Inflammatory macrophage treated with lipopolysaccharide for 1 hour (primary cell): ENCODE measurements around the gene PARP8.
"Not testable (repeated sequence)": the region's sequence is repeated elsewhere in the genome, so short reads cannot be mapped to it uniquely, and the experiment has no call there.

Source experiments
- DNase-seq, 2 donors: peaks; one replicate each; pipeline ENCODE4 v3.0.0-alpha.2; 2020 to 2022

PARP8 gene

DNA sequence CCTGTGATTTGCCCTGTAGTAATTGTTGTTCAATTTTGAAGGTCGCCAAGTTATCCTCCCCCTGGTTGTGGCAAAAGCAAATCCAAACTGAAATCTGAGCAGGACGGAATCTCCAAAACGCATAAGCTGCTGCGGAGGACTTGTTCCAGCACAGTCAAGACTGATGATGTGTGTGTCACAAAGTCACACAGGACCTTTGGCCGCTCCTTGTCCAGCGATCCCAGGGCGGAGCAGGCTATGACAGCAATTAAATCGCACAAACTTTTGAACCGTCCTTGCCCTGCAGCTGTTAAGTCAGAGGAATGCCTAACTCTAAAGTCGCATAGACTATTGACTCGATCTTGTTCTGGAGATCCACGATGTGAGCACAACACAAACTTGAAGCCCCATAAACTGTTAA, 128.4 kb downstream of the PARP8 start:
- DNase-seq: no peak

DNA sequence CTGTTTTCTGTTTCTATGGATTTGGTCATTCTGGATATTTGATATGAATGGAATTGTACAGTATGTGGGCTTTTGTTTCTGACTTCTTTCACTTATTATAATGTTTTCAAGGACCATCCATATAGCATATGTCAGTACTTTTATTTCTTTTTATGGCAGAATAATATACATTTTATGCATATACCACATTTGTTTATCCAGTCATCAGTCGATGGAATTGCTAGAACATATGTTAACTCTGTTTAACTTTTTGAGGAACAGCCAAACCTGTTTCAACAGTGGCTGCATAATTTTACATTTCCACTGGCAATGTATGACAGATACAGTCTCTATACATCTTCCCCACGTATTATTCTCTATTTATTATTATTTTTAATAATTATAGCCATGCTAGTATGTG, 131.6 kb downstream of the PARP8 start:
- DNase-seq: no peak

DNA sequence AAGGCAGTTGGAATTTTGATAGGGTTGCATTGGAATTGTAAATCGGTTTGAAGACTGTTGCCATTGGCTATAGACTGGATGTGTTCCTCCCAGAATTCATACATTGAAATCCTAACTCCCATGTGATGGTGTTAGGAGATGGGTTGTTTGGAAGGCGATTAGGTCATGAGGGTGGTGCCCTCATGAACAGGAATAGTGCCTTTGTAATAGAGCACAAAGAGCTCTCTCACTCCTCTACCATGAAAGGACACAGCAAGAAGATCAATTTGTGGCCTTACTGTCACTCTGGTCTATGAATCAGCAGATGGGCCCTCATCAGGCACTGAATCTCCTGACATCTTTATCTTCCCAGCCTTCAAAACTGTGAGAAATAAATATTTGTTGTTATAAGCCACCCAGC, 133.2 kb downstream of the PARP8 start:
- DNase-seq: no peak

DNA sequence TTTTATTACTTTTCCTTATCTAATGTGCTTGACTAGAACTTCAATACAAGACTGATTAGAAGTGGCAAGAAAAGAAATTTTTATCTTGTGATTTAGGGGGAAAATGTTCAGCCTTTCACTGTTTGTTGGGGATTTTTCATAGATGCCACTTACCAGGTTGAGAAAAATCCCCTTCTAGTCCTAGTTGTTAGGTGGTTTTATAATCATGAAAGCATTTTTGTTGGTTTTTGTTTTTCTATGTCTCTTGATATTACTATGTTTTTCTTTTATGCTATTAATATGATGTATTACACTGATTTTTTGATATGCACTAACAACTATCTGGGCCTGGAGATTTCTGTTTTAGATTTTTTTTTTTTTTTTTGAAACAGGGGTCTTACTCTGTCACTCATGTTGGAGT, 134.0 kb downstream of the PARP8 start:
- no peak for DNase-seq

DNA sequence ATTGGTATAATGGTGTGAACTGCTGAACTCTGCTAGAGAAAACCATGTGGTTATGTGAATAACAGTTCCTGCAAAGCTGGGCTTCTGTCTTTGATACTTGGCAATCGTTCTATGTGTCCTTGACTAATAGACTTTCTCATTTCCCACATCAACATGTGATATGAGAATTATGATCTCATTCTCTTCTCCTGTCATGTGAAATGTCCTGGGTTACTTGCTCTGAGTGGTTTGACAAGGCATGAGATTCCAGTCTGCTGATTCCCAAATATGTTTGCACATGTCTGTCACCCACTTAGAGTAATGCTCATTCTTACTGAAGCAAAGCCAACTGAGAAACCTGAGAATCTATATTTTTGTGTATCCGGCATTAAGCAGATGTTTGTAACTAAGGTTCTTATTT, 141.2 kb downstream of the PARP8 start:
- peak; percentile 11 to 80 for DNase-seq

DNA sequence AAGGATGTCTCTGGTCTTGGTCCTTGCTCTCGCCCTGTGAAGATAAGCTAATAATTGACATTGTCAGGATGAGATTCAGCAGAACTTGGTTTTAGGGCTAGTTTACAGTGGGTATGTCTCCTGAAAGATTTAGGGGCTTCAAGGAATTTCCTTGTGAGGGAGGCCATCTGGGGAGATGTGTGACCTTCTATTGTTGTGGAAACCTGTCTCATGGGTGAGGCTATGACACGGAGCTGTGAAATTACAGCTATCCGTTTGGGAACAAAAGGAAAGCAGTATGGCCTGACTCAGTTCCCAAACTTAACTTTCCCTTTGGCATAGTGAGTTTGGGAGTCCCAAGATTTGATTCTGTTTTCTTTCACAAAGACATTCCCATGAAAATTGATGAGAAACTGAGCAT, 142.0 kb downstream of the PARP8 start:
- DNase-seq: no peak

DNA sequence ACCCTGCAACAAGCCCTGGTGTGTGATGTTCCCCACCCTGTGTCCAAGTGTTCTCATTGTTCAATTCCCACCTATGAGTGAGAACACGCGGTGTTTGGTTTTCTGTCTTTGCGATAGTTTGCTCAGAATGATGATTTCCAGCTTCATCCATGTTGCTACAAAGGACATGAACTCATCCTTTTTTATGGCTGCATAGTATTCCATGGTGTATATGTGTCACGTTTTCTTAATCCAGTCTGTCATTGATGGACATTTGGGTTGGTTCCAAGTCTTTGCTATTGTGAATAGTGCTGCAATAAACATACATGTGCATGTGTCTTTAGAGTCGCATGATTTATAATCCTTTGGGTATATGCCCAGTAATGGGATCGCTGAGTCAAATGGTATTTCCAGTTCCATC, 145.3 kb downstream of the PARP8 start:
- not testable (repeated sequence) for DNase-seq

DNA sequence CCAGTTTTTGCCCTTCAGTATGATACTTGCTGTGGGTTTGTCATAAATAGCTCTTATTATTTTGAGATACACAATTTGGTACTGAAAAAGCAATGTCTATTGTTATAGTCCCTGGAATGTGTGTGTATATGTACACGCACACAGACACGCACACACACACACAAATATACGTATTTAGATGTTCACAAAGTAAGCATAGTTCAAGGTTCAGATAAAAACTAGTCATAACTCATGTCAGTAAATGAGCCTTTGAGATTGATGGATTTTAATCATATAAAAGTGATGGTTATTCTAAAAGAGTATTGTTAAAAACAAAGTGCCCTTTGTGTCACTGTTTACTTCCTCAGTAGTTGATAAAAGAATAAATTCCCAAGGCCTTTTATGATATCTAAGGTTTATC, 147.3 kb downstream of the PARP8 start:
- no peak for DNase-seq

DNA sequence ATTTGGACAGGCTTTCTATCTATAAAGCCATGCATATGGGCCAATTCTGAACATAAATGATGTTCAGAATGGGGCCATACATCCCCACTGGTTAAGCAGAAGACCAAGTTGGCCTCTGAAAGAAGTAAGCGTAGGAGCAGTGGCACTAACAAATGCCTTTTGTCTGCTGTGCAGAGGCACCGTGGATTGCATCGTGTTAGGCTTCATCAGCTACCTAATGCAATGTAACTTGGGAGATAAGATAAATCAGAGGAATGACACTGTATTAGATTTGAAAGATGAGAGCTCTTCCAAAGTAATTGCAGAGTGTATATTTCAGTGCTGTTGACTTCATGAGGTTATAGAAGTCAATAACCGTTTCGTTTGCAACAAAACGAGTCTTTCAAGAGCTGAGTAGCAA, 148.1 kb downstream of the PARP8 start:
- no peak for DNase-seq

DNA sequence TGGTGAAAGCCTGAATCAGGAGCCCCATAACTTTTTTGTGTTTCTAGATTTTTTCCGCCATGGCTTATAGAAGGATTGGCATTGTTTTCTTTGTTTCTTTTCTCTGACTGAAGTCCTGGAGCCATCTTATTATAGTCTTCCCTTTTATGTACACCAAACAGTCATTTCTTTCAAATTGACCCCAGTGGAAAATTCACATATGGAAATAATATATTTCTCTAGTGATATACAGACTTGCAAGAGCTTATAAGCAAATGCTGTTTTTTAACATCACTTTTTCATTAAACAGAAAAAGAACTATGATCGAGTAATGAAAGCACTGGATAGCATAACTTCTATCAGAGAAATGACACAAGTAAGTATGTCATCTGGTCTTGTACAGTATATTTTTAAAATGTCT, 155.6 kb downstream of the PARP8 start:
- DNase-seq: no peak

DNA sequence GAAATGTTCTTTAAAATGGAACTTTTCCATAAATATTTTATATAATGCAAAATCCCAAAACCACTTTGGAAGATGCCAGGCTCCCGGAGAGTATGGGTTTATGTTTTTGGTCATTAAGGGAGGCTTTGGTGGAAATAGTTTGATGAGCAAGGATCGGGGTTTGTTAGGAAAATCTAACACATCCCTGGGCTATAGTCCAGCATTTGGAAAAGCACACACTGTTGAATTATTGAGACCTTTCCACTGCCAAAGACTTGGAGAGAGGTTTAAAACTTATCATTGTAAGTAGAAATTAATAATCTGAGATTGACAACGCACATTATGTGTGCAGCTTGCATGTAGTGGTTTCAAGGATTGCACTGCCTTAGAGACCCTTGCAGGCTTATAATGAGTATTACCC, 156.3 kb downstream of the PARP8 start:
- DNase-seq: no peak

DNA sequence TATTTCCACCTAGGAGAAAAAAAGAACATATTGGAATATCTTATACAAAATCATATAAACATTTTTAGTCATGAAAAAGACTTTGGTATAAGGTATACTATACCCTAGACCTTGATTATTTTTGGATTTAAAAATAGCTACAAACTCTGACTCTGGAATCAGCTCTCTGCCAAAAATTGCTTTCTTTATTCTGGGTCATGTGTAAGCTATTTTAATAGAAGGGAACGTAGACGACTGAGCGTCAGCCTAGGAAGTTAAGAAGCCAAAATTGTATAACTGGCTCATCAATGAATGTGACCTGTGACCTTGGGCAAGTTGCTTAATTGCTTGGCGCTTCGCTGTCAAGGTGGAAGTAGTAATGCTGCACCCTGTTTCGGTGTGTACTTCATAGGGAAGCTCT, 157.1 kb downstream of the PARP8 start:
- no peak for DNase-seq

DNA sequence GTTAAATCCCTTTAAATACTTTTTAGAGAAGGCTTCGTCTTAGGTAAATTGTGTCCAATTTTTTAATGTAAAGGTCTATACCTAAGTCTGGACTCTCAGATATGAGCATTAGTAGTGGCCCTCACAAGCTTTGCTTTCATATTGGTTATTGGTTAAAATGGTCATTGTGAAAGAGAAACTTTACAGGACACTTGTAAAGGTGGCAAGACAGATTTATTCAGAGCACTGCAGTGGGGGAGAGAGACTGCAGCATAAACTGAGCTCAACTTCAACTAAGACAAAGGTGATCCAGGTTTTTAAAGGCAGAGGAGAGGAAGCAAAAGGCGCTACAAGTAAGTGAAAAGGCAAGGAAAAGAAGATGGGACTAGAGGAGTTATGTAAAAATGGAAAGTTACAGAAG, 157.7 kb downstream of the PARP8 start:
- DNase-seq: no peak

DNA sequence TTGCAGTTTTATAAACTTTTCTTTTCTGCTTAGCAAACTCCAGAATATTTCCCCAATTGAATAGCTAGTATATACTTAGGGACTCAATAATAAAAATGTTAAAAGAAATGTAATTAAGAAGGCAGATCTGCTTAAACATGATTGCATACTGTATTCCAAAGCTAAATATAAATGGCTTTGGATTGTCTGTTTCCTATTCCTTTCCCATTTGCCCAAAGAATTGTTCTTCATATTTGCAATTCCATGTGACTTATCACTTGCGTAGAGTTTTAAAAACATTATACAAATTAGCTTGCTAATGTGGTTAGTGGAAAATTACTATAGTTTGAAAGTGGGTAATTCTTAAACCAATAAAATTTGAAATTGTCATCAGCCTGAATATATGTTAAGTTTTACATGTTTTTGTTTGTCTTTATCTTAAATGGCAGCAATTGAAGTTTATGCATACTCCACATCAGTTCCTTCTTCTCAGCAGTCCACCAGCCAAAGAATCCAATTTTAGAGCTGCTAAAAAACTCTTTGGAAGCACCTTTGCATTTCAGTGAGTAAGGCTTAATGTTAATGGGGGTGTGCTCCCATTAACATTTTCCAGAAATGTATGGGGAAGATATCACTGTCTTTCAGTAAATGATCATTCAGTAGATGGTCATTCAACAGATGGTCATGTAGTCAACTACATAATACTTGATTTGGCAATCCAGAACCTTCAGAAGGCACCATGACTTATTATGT, 161.2 kb downstream of the PARP8 start:
- no peak for DNase-seq

DNA sequence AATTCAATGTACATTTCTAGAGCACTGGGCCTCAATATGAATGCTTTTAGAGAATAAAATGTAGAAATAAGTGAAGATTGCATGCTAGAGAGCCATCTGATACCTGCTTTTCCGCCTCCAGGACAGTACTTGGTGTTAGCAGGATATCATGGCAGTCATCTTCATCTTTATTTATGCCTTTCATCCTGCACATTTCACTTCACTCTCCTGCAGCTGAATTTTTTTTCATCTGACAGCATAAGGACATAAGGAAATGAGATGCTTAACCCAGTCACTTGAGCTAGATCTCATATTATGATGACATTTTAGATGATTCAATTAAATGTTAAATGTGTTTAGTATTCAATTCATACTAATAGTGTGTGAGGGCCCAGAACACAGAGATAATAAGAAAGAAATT, 162.6 kb downstream of the PARP8 start:
- no peak for DNase-seq

DNA sequence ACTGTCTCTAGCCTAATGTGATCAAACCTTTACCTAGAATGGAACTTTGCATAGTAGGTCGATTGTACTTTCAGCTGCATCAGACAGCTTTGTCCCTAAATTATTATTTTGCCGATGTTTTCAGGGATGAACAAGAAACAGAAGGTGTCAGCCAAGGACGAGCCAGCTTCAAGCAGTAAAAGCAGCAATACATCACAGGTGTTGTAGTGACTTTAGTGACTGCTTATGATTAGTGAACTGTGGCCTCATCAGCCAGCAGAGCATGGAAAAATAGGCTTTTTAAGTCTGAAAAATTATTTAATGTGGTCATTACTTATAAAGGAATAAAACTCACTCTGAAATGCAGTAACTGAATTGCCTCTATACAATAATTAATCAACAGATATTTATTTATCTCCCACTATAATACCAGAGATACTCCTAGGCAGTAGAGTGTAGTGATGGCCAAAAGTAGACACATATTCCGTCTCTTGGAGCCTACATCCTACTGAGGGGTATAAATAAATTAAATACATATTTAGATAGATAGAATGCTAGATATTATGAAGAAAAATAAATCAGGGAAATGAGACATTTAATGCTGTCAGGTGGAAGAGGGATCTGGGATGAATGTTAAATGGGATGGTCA, 166.3 kb downstream of the PARP8 start:
- DNase-seq: no peak

DNA sequence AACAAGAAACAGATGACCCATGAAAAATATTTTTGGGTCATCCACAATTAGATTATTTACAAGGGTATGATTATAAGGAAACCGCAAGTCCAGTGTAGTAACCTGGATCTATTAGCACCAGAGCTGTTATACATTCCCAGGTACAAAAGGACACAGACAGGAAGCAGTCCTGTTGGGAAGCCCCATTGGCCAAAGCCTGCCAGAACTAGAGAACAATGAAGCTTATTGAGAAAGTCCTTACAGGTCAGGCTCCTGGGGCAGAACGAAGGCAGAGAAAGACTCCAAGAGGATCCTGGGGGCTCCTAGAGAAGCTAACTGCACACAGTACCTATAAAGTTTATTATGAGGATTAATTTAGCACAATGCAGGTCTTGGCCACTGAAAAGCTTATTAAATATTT, 169.9 kb downstream of the PARP8 start:
- no peak for DNase-seq

DNA sequence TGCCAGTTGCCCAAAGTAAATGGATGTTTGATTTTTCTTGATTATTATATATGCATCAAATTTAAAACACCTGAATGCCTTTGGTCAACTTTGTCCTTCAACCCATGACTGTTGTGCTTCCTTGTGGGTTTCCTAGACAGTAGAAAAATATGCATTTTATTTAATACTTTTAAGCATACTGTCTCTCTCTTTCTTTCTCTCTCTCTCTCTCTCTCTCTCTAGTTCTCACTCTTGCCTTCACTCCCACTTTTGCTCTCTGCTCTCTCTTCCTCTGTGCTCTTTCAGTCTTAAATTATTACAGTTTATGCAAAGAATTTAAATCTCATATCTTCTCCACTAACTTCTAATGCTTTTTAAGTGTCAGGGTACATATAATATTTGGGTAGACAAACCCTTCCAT, 173.0 kb downstream of the PARP8 start:
- DNase-seq: no peak

DNA sequence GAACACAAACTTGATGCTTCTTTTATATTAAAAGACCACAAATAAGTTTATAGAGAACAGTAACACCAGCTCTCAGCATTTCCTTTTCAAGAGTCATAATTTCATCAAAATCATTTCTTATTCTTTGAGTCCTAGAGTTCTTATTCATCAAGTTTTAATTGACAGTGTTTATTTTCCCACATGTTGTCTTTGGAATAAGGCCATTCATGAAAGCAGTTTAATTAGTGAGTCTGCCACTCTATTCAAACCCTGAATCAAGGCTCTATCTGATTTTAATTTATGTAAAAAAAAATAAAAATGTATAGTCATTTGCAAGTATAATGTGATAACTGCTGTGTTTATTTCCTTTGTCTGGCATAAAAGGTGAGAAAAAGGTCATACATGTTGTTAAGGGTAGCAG, 176.7 kb downstream of the PARP8 start:
- no peak for DNase-seq

DNA sequence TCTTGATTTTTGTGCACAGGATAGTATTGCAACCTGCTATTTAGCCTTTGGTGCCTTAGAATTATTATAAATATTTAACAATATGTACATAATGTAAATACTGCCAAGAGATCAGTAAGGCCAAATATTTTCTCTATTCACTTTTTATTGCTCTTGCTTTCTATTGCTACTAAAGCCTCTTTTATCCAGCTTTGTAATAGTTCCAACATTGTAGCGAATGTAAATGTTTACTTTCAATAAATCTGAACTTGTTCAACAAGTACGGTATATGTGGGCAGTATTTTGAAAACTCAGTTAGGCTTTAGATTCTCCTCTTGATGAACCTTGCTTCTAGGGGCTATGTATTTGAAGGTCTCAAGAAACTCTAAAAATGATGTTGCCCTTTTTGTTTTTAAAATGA, 179.8 kb downstream of the PARP8 start:
- DNase-seq: no peak

DNA sequence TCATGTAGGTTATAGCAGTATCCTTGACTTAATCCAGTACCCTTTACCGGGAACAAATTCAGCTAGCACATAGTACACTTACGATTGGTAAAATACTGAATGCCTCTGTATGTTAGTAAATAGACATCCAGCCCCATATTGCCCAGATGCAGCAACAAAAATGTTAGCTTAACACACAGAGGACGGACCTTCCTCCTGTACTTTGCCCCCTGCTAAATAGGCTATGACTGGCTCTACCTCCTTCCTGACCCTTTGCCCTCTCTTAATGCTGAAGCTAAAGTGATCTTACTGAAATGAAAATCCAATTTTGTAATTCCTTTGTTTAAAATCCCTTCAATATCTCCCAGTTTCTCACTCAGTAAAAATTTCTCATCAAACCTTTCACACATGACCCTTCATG, 183.1 kb downstream of the PARP8 start:
- no peak for DNase-seq

DNA sequence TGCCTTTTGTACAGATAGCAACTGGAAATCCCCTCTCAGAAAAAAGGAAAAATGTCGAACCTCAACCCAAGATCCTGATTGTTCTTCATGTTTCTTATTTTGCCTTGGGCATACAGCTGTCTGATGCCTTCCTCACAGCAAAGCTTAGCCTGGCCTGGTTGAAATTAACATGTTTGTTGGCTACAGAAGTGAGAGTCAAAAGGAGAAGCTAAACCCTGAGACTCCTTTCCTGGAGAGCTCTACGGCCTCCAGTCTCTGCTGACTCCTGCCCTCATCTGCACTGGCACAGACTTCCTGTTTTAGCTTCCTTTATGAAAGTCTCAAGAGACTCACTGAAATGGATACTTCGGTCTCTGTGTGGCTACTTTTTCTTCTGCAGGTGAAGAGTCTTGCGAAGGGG, 186.7 kb downstream of the PARP8 start:
- peak; percentile 75 to 78 for DNase-seq

DNA sequence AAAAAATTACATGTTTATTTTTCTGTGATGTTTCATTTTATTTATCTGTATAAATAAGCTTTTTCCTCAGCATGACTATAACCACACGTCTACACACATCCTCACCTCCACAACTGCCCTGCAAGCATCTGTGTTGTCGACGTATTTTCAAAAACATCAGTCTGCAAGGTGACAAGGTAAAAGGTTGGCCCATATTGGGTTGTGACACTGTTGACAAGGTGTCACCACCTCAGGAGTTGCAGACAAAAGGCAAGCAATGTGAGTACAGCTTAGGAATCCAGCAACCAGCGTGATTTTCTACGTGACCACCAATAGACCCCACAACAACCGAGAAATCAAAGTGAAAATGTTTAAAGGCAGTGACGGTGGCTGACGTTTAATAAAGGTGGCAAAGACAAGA, 187.6 kb downstream of the PARP8 start:
- DNase-seq: no peak

DNA sequence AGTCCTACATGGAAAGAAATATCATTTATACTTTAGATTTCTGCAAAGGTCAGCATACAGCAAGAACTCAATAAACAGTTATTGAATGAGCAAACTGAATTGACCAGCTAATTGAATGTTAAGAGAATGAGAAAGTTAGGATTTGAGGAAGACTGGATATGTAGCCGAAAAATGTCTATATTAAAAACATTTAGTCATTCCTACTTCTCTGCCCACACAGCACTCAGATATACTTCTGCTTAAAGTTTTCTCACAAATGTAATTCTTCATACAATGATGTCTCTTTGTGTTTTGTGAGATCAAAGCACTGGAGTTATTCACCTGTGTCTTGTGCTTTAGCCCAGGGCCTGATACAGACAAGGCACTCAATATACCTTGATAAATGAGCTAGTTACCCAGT, 188.6 kb downstream of the PARP8 start:
- DNase-seq: peak; percentile 38 to 43
